ENCODE results near the gene TRIM7. TPM values are rescaled to one million over a fixed set of nuclear protein-coding genes. Genes with fewer than 3 reads are reported as not detected.
"Not testable (repeated sequence)": the region's sequence is repeated elsewhere in the genome, so short reads cannot be mapped to it uniquely, and the experiment has no call there.

The TRIM7 gene
- total RNA-seq, 1 donor from 2014 or later: 6.4 TPM

- intact Hi-C loops (cut with DNase I): no loop called here
- DNase-seq (ENCODE audit: low spot score): no peak
Observed at GRCh38 chr5:181215997-181216989, 11.3 kb upstream of the TRIM7 start.

DNA sequence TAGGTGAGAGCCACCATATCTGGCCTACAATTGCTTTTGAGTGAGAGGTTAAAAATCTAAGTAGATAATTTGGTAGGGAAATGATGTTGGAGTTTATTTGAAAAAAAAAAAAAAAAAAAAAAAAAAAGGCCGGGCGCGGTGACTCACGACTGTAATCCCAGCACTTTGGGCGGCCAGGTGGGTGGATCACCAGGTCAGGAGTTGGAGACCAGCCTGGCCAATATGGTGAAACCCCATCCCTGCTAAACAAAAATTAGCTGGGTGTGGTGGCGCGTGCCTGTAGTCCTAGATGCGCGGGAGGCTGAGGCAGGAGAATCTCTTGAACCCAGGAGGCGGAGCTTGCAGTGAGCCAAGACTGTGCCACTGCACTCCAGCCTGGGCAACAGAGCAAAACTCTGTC, 9.3 kb upstream of the TRIM7 start:
- DNase-seq (ENCODE audit: low spot score); intact Hi-C loops (cut with DNase I): not testable (repeated sequence)

DNA sequence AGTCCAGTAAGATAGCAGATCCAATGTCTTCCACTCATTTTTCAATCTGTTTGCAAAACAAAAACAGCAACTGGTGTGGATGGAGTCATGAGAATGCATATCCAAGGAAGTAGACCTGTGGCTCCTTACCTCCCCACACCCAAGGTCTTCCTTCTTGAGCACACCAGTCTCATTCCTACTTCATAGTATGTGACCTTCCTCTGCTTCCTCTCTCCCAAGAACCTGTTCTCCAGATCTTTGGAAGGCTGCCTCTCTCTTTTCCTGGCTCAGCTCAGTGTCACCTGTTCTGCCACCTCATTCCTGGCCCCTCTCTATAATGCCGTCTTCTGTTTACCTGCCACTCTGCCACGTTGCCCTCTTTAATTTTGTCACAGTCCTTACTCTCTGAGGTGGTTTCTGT, 7.9 kb upstream of the TRIM7 start:
- intact Hi-C loops (cut with DNase I): no loop called here
- DNase-seq (ENCODE audit: low spot score): no peak

DNA sequence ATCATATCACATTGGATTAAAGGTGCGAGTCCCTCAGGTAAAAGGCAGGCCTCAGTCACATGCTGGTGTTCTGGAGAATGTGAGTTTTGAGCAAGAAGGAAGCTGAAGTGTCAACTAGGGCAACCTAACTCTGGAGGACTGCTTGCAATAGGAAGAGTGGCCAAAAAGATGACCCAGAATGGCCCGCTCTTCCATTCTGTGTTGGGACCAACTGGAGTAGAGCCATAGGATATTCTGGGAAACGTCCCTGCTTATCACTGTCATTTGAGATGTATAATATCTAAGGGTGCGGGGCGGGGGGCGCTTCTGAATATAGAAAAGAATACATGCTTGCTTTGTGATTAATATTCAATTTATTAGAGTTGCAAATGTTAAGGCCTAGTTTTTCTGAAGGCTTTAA, 7.1 kb upstream of the TRIM7 start:
- DNase-seq (ENCODE audit: low spot score): no peak
- intact Hi-C loops (cut with DNase I): no loop called here

GRCh38 chr5:181211208-181211607, 6.2 kb upstream of the TRIM7 start:
- intact Hi-C loops (cut with DNase I): no loop called here
- DNase-seq (ENCODE audit: low spot score): no peak

GRCh38 chr5:181210698-181211097, 5.7 kb upstream of the TRIM7 start:
- DNase-seq (ENCODE audit: low spot score); intact Hi-C loops (cut with DNase I): not testable (repeated sequence)

DNA sequence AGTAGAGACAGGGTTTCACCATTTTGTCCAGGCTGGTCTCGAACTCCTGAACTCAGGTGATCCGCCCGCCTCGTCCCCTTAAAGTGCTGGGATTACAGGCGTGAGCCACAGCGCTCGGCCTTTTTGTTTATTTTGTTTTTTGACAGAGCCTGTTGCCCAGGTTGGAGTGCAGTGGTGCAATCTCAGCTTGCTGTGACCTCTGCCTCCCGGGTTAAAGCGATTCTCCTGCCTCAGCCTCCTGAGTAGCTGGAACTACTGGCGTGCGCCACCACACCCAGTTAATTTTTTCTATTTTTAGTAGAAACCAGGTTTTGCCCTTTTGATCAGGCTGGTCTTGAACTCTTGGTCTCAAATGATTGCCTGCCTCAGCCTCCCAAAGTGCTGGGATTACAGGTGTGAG, 5.2 kb upstream of the TRIM7 start:
- not testable (repeated sequence) for DNase-seq (ENCODE audit: low spot score)

DNA sequence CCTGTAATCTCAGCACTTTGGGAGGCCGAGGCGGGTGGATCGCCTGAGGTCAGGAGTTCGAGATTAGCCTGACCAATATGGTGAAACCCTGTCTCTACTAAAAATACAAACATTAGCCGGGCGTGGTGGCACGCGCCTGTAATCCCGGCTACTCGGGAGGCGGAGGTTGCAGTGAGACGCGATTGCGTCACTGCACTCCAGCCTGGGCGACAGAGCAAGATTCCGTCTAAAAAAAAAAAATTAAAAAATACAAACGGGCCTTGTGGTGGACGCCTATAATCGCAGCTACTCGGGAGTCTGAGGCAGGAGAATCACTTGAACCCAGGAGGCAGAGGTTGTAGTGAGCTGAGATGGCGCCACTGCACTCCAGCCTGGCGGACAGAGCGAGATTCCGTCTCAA, 4.0 kb upstream of the TRIM7 start:
- intact Hi-C loops (cut with DNase I); DNase-seq (ENCODE audit: low spot score): not testable (repeated sequence)

More for the DNA sequence above, 5.2 kb upstream of the TRIM7 start:
- intact Hi-C loops (cut with DNase I): not testable (repeated sequence)

- no peak for DNase-seq (ENCODE audit: low spot score)
- intact Hi-C loops (cut with DNase I): loop anchor here (1.0 kb wide), 1 partner anchor 17 kb away; no protein-coding TSS in a partner anchor
Observed at GRCh38 chr5:181207960-181208253, 2.9 kb upstream of the TRIM7 start.

DNA sequence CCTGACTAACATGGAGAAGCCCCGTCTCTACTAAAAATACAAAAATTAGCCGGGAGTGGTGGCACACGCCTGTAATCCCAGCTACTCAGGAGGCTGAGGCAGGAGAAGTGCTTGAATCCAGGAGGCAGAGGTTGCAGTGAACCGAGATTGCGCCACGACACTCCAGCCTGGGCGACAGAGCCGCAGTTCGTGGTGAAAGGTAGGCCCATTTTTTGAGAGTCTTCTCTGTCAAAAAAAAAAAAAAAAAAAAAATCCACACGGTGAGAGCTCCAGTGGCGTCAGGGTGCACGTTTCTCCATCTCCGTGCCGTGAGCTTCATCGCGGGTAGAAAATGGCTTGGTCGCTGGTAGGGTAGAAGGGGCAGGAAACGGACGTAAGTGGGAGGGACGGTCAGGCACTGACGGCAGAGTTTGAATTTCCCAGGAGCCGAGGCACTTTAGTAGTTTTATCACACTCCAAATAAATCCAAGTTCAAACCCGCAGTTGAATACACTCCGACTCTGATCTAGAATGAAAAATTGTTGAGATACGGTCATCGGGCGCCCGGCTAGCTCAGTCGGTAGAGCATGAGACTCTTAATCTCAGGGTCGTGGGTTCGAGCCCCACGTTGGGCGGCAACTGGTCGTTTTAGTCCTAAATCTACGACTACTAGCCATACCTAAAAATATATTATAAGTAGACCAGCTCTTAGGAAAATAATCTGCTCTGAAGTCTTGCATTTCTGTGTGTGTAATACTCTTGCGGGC, 2.4 kb upstream of the TRIM7 start:
- intact Hi-C loops (cut with DNase I): loop anchor here (1.0 kb wide), 1 partner anchor 16 kb away; no protein-coding TSS in a partner anchor
- no peak for DNase-seq (ENCODE audit: low spot score)

- no peak for DNase-seq (ENCODE audit: low spot score)
- intact Hi-C loops (cut with DNase I): no loop called here
Observed at GRCh38 chr5:181205761-181206649, 1.0 kb upstream of the TRIM7 start.

GRCh38 chr5:181204113-181204825, 727 bp downstream of the TRIM7 start:
- intact Hi-C loops (cut with DNase I): no loop called here
- DNase-seq (ENCODE audit: low spot score): no peak

GRCh38 chr5:181203777-181204112, 1.3 kb downstream of the TRIM7 start:
- DNase-seq (ENCODE audit: low spot score): no peak
- intact Hi-C loops (cut with DNase I): no loop called here

DNA sequence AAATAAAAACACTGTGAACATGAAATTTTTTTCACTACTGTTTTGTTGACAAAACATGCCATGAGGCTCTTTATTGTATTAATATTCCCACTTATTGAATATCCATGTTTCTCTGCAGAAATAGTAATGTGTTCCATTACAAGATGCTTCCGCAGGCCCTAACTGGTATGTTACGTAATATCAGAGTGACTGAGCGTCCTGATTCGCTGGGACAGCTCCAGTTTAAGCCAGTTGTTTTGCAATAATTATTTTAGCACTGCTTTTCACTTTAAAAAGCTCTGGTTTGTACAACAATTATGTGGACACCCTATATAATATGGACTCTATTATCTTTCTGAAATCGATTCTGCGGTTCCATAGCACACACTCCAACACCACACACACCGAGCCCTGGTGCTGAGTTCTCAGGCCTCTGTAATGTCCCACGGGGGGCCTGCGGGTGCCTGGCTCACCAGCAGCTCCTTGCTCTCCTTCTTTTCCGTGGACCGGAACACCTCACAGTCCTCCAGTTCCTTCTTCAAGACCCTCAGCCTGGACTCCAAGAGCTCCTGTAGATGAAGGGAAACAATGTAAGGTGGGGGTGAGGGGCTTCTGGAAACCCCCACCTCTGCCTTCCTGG, 1.8 kb downstream of the TRIM7 start:
- intact Hi-C loops (cut with DNase I): no loop called here
- no peak for DNase-seq (ENCODE audit: low spot score)

DNA sequence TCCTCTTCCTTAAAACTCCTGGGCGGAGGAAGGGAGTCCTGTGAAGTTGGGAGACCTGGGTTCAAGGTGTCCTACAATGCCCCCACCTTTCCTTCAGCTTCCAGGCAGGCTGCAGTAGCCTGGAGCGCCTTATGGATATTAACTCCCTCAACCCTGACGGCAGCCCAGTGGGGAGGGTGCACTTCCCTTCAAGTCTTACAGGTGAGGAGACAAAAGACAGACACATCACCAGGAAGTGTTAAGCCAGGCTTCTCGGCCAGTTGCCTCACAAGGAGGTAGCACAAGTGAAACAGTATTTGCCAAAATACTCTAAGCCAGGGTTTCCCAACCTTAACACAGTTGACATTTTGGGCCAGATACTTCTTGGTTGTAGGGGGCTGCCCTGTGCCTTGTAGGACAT, 4.2 kb downstream of the TRIM7 start:
- DNase-seq (ENCODE audit: low spot score): peak; percentile 49
- intact Hi-C loops (cut with DNase I): no loop called here

- intact Hi-C loops (cut with DNase I): no loop called here
- no peak for DNase-seq (ENCODE audit: low spot score)
Observed at GRCh38 chr5:181199881-181200638, 4.9 kb downstream of the TRIM7 start.

GRCh38 chr5:181198905-181199519, 6.0 kb downstream of the TRIM7 start:
- no peak for DNase-seq (ENCODE audit: low spot score)
- intact Hi-C loops (cut with DNase I): no loop called here
